H1 (cell line): ENCODE measurements around the gene MIXL1. TPM values are rescaled to one million over a fixed set of nuclear protein-coding genes. Genes with fewer than 3 reads are reported as not detected.

Experiments used
- CTCF ChIA-PET: fragments of 300-600 bp; sonication (Branson Sonifier 250); formaldehyde crosslinking; loops from one replicate; lab custom pipeline; 2021; ENCODE audit not compliant: partially characterized antibody; lab: Charles Lee
- POLR2A ChIA-PET: fragments of 300-600 bp; sonication (Branson Sonifier 250); formaldehyde crosslinking; loops from one replicate; lab custom pipeline; 2021; ENCODE audit warnings: inconsistent platforms; ENCODE audit not compliant: partially characterized antibody; lab: Charles Lee
- DNase-seq, 2 experiments: peaks; one replicate each; pipeline versions ENCODE4 v3.0.0 to v3.0.0-alpha.2; 2010 to 2022; ENCODE audit warnings: low spot score in 2 of 2, low read depth in 1 of 2, mixed read lengths in 1 of 2
- FAIRE-seq: peaks from 2 replicates; lab custom pipeline; 2011; peaks lifted over from hg19 to GRCh38; lab: Jason Lieb, UNC
- H2AFZ ChIP-seq: 2 replicates; pipeline ENCODE4 v1.8.1; 2012; ENCODE audit warnings: low read length, inconsistent platforms
- H2AK5ac ChIP-seq: 2 replicates; pipeline ENCODE4 v1.6.1; 2013; ENCODE audit warnings: low read depth, low read length
- H2BK120ac ChIP-seq: replicated peaks from 2 replicates; pipeline ENCODE3; 2013; ENCODE audit warnings: low read depth, low read length, inconsistent platforms
- H2BK12ac ChIP-seq: 2 replicates; pipeline ENCODE4 v1.6.1; 2013; ENCODE audit warnings: low read depth, low read length
- H2BK15ac ChIP-seq: 2 replicates; pipeline ENCODE4 v1.6.1; 2013; ENCODE audit warnings: low read length
- H2BK20ac ChIP-seq: 2 replicates; pipeline ENCODE4 v1.6.1; 2013; ENCODE audit warnings: low read length
- H2BK5ac ChIP-seq: 2 replicates; pipeline ENCODE4 v1.6.1; 2013; ENCODE audit warnings: low read depth, low read length
- H3K14ac ChIP-seq: 2 replicates; pipeline ENCODE4 v1.6.1; 2013; ENCODE audit warnings: inconsistent platforms; ENCODE audit not compliant: insufficient read length
- H3K18ac ChIP-seq: 2 replicates; pipeline ENCODE4 v1.6.1; 2013; ENCODE audit warnings: low read length; ENCODE audit errors: extremely low read depth
- H3K23ac ChIP-seq: 2 replicates; pipeline ENCODE4 v1.6.1; 2013; ENCODE audit warnings: inconsistent platforms; ENCODE audit not compliant: insufficient read length
- H3K23me2 ChIP-seq: 2 replicates; pipeline ENCODE4 v1.6.1; 2013; ENCODE audit warnings: low read depth, low read length
- H3K27ac ChIP-seq: 2 replicates; pipeline ENCODE4 v1.6.1; 2011; ENCODE audit warnings: low read depth, low read length, inconsistent platforms
- H3K27me3 ChIP-seq, 4 experiments: replicated peaks in 1 of 4; 1 replicate in 1 of 4; 2 replicates in 3 of 4; pipeline versions ENCODE4 v1.6.1 to v1.8.1; 2011 to 2013; ENCODE audit warnings: low read length in 3 of 4, mild to moderate bottlenecking in 3 of 4, inconsistent platforms in 2 of 4, mixed read lengths in 2 of 4, moderate library complexity in 1 of 4; ENCODE audit not compliant: control insufficient read depth in 3 of 4, insufficient read depth in 3 of 4; ENCODE audit errors: extremely low read depth in 1 of 4
- H3K36me3 ChIP-seq, 4 experiments: 2 replicates each; pipeline versions ENCODE4 v1.6.1 to v1.8.1; 2011 to 2013; ENCODE audit warnings: mild to moderate bottlenecking in 4 of 4, low read length in 3 of 4, moderate library complexity in 2 of 4, control low read depth in 1 of 4, inconsistent platforms in 1 of 4; ENCODE audit not compliant: insufficient read depth in 4 of 4, control insufficient read depth in 2 of 4
- H3K4ac ChIP-seq: replicated peaks from 2 replicates; pipeline ENCODE3; 2013; ENCODE audit warnings: low read length, low read depth, mixed read lengths, inconsistent platforms; ENCODE audit not compliant: insufficient read length
- H3K4me1 ChIP-seq, 4 experiments: replicated peaks in 1 of 4; 1 replicate in 1 of 4; 2 replicates in 3 of 4; pipeline versions ENCODE4 v1.6.1 to v1.8.1; 2011 to 2013; ENCODE audit warnings: low read length in 3 of 4, inconsistent platforms in 2 of 4, mixed read lengths in 1 of 4; ENCODE audit not compliant: insufficient read depth in 4 of 4, control insufficient read depth in 3 of 4
- H3K4me2 ChIP-seq, 2 experiments: 2 replicates each; pipeline versions ENCODE4 v1.6.1 to v1.8.1; 2011 to 2013; ENCODE audit warnings: low read depth in 2 of 2, low read length in 2 of 2, control low read depth in 1 of 2, inconsistent platforms in 1 of 2, mild to moderate bottlenecking in 1 of 2; ENCODE audit not compliant: insufficient read depth in 1 of 2
- H3K4me3 ChIP-seq, 4 experiments: fragments of 200-600, 300-600 bp in 1 of 4; sonication (generic), shearing (Covaris generic), sonication (Bioruptor Twin) in 1 of 4; 2 replicates each; pipeline versions ENCODE4 v1.5.1 to v1.8.1; 2011 to 2016; ENCODE audit warnings: low read length in 4 of 4, low read depth in 3 of 4, control low read depth in 2 of 4, inconsistent platforms in 2 of 4, mild to moderate bottlenecking in 2 of 4, mixed read lengths in 1 of 4, moderate library complexity in 1 of 4; ENCODE audit not compliant: insufficient read depth in 2 of 4; ENCODE audit errors: extremely low read depth in 1 of 4
- H3K56ac ChIP-seq: replicated peaks from 2 replicates; pipeline ENCODE3; 2013; ENCODE audit warnings: low read depth, mild to moderate bottlenecking, mixed read lengths, low read length, inconsistent platforms; ENCODE audit not compliant: insufficient read length
- H3K79me1 ChIP-seq: 2 replicates; pipeline ENCODE4 v1.6.1; 2013; ENCODE audit warnings: low read depth, low read length, control low read depth
- H3K79me2 ChIP-seq, 2 experiments: 2 replicates each; pipeline versions ENCODE4 v1.6.1 to v1.8.1; 2012 to 2013; ENCODE audit warnings: low read length in 2 of 2, mild to moderate bottlenecking in 2 of 2, inconsistent platforms in 1 of 2; ENCODE audit not compliant: insufficient read depth in 2 of 2, control insufficient read depth in 1 of 2
- H3K9ac ChIP-seq, 4 experiments: replicated peaks in 1 of 4; 1 replicate in 1 of 4; 2 replicates in 3 of 4; pipeline versions ENCODE4 v1.6.1 to v1.8.1; 2011 to 2013; ENCODE audit warnings: low read depth in 3 of 4, low read length in 3 of 4, control low read depth in 2 of 4, mild to moderate bottlenecking in 2 of 4, moderate library complexity in 2 of 4, inconsistent platforms in 1 of 4; ENCODE audit errors: extremely low read depth in 1 of 4
- H3K9me3 ChIP-seq, 2 experiments: 2 replicates each; pipeline versions ENCODE4 v1.6.1 to v1.8.1; 2012 to 2013; ENCODE audit warnings: mild to moderate bottlenecking in 2 of 2, moderate library complexity in 2 of 2, control low read depth in 1 of 2, inconsistent platforms in 1 of 2, low read depth in 1 of 2, low read length in 1 of 2, mixed read lengths in 1 of 2; ENCODE audit not compliant: insufficient read depth in 2 of 2
- H4K20me1 ChIP-seq, 2 experiments: replicated peaks in 1 of 2; 2 replicates each; pipeline versions ENCODE3 to v1.8.1; 2011 to 2013; ENCODE audit warnings: inconsistent platforms in 2 of 2, low read length in 2 of 2, mild to moderate bottlenecking in 1 of 2; ENCODE audit not compliant: insufficient read depth in 2 of 2, control insufficient read depth in 1 of 2
- H4K5ac ChIP-seq: 2 replicates; pipeline ENCODE4 v1.6.1; 2013; ENCODE audit warnings: low read length, low read depth, mixed read lengths, inconsistent platforms; ENCODE audit not compliant: insufficient read length
- H4K8ac ChIP-seq: 2 replicates; pipeline ENCODE4 v1.8.0; 2013; ENCODE audit warnings: mild to moderate bottlenecking, moderate library complexity, low read length, inconsistent platforms; ENCODE audit not compliant: insufficient read depth; ENCODE audit errors: extremely low read depth
- H4K91ac ChIP-seq: replicated peaks from 2 replicates; pipeline ENCODE3; 2013; ENCODE audit warnings: low read length, mixed read lengths, inconsistent platforms; ENCODE audit not compliant: insufficient read length
- ASH2L ChIP-seq: fragments of 200-600, 300-600 bp; sonication (generic); IDR thresholded peaks from one replicate; pipeline ENCODE4 v1.7.1; 2017; ENCODE audit warnings: low read length
- CEBPB ChIP-seq: IDR thresholded peaks from 2 replicates; pipeline ENCODE4 v1.6.1; 2012; ENCODE audit warnings: low read depth, low read length
- CHD1 ChIP-seq: IDR thresholded peaks from 2 replicates; pipeline ENCODE4 v1.6.1; 2012; ENCODE audit warnings: low read depth, low read length, improper control_type of control experiment
- KDM4A ChIP-seq: IDR thresholded peaks from one replicate; pipeline ENCODE4 v1.7.1; 2012; ENCODE audit warnings: low read depth, mild to moderate bottlenecking, moderate library complexity, low read length, inconsistent platforms; ENCODE audit not compliant: severe bottlenecking
- POLR2A ChIP-seq, 2 experiments: IDR thresholded peaks; 1 replicate in 1 of 2; 2 replicates in 1 of 2; pipeline ENCODE4 v1.6.1; 2011; ENCODE audit warnings: low read depth in 2 of 2, low read length in 2 of 2, mild to moderate bottlenecking in 2 of 2; ENCODE audit errors: control extremely low read depth in 1 of 2
- POLR2AphosphoS5 ChIP-seq: IDR thresholded peaks from 2 replicates; pipeline ENCODE4 v1.6.1; 2011; ENCODE audit warnings: low read depth, low read length
- SP1 ChIP-seq: IDR thresholded peaks from 2 replicates; pipeline ENCODE4 v1.6.1; 2011; ENCODE audit warnings: low read depth, low read length
- SP4 ChIP-seq: IDR thresholded peaks from 2 replicates; pipeline ENCODE4 v1.6.1; 2012; ENCODE audit warnings: low read length, inconsistent platforms
- TAF1 ChIP-seq: IDR thresholded peaks from 2 replicates; pipeline ENCODE4 v1.6.1; 2011; ENCODE audit warnings: mild to moderate bottlenecking, low read depth, low read length
- TEAD4 ChIP-seq: IDR thresholded peaks from 2 replicates; pipeline ENCODE4 v1.6.1; 2012; ENCODE audit warnings: low read depth, low read length, inconsistent platforms, mixed read lengths
- WGBS, 2 experiments: shearing (Covaris generic) in 1 of 2; methylation state at CpG; one replicate each; pipeline versions ENCODE4 v1.1.6 to v1.1.7; 2013 to 2015; ENCODE audit warnings: low lambda C conversion rate in 2 of 2, mixed read lengths in 2 of 2, inconsistent platforms in 1 of 2, low coverage in 1 of 2, missing lambda C conversion rate in 1 of 2; ENCODE audit not compliant: insufficient replicate concordance in 2 of 2, insufficient coverage in 1 of 2, insufficient read length in 1 of 2; ENCODE audit errors: extremely low coverage in 1 of 2, missing lambda C conversion rate in 1 of 2; 5-methylcytosine and 5-hydroxymethylcytosine counted together
- polyA plus RNA-seq, 7 experiments: library from polyadenylated mRNA; depleted of rRNA in 3 of 7; stranded (reverse) in 5 of 7; unstranded in 2 of 7; fragments of >200 nt in 5 of 7; fragments of 200-250 nt in 2 of 7; gene quantifications; 1 replicate in 5 of 7; 2 replicates in 1 of 7; 4 replicates in 1 of 7; pipeline versions ENCODE4 v1.2.1 to v1.2.3, GENCODE V29; 2011 to 2013; ENCODE audit warnings: missing spikeins in 2 of 7, mixed read lengths in 2 of 7
- total RNA-seq: library from RNA; stranded (reverse); fragmentation: NEBNext Ultra II Directional; extraction: Animal tissue kit (Norgen Biotek cat#: 25700); gene quantifications from 2 replicates; pipeline ENCODE4 v1.2.1, GENCODE V29; 2021
- TF ChIP-seq, protein P1 (sequence below): IDR thresholded peaks from 2 replicates; pipeline ENCODE4 v1.6.1; 2011; ENCODE audit warnings: low read depth, mild to moderate bottlenecking, low read length; ENCODE audit not compliant: insufficient read depth

Gene MIXL1
- total and polyA plus RNA-seq, 2 of the 8 experiments (the other 6 are each of a cell fraction or from before 2014, with no cell fraction given), result 1.5 to 1.8 TPM

DNA sequence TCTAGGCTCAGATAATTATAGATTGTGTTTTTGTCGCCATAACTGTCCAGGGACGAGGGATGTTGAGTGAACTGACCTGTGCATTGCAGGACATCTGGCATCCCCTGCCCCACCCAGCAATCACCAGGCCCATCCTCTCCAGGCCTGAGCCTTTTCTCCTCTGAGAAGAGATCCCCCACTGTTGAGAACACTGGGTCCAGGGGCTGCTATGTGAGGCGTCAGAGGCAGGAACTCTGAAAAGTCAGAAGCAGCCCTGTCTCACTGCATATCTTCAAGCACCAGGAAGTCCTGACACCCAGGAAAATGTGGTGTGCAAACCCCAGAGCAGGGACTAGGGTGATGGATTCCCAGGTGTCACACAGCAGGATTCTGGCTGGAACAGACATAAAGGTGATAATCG is 19.8 kb upstream of the MIXL1 start:
- POLR2A ChIA-PET, result no interaction called here
- 78% methylated on average over 4 of the region's 4 CpGs; no CpG with 5 or more reads in 1 of the 2 experiments for whole genome bisulfite sequencing, 2 experiments

More for the DNA sequence above, 19.8 kb upstream of the MIXL1 start:
- no peak overlapping the region for H3K14ac ChIP-seq
- no peak overlapping the region for H3K9ac ChIP-seq
- H3K4me1 ChIP-seq, result peaks cover 0 to 4% (median 2%) of the 10 kb centered on the region in 4 experiments; a peak in 3 of 7 replicates
- H3K36me3 ChIP-seq, result no peaks in the 10 kb centered on the region
- H3K27me3 ChIP-seq, result no peaks in the 10 kb centered on the region; a peak in 1 of 7 replicates
- H3K79me1 ChIP-seq, result no peaks in the 10 kb centered on the region
- no peak overlapping the region for H3K23ac ChIP-seq
- H2BK120ac ChIP-seq, result no peak overlapping the region
- no peak overlapping the region for H3K4ac ChIP-seq
- no peak overlapping the region for H4K8ac ChIP-seq
- H2BK12ac ChIP-seq, result peak overlapping the region; percentile 50; the same call in 1 of the 2 replicates
- no peak overlapping the region for H2BK15ac ChIP-seq
- CTCF ChIA-PET, result interaction anchor here (9.9 to 10.3 kb wide), 2 partner anchors 22 to 77 kb away, joined by 103 to 139 read pairs; partner anchors contain the start of gene MIXL1
- H3K9me3 ChIP-seq, result no peaks in the 10 kb centered on the region
- no peaks in the 10 kb centered on the region for H3K23me2 ChIP-seq
- H3K18ac ChIP-seq, result peak overlapping the region; percentile 48; the same call in 1 of the 2 replicates
- H3K56ac ChIP-seq, result no peak overlapping the region
- H4K20me1 ChIP-seq, result no peaks in the 10 kb centered on the region
- peak overlapping the region; percentile 26; the same call in 1 of the 2 replicates for H2AFZ ChIP-seq
- no peak overlapping the region for H2BK5ac ChIP-seq
- DNase-seq (no peak), FAIRE-seq (no peak)
- H2BK20ac ChIP-seq, result no peak overlapping the region
- no peak overlapping the region for H3K4me3 ChIP-seq
- TF ChIP-seq ASH2L, result no peak
- TF ChIP-seq TAF1, result no peak
- TF ChIP-seq POLR2AphosphoS5, result no peak
- TF ChIP-seq SP1, result no peak
- TF ChIP-seq TEAD4, result no peak
- TF ChIP-seq SP4, result no peak
- no peak for TF ChIP-seq CEBPB
- TF ChIP-seq KDM4A, result no peak
- TF ChIP-seq CHD1, result no peak
- TF ChIP-seq, protein P1, sequence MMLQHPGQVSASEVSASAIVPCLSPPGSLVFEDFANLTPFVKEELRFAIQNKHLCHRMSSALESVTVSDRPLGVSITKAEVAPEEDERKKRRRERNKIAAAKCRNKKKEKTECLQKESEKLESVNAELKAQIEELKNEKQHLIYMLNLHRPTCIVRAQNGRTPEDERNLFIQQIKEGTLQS, result no peak
- no peak for TF ChIP-seq POLR2A (IDR thresholded peaks at IDR 0.05; ENCODE audit: control extremely low read depth in 1 of 2, low read depth in 2 of 2, low read length in 2 of 2)
- no peak overlapping the region for H2AK5ac ChIP-seq
- H4K5ac ChIP-seq, result no peak overlapping the region
- H3K4me2 ChIP-seq, result no peak overlapping the region
- H4K91ac ChIP-seq, result no peak overlapping the region
- no peaks in the 10 kb centered on the region for H3K79me2 ChIP-seq
- H3K27ac ChIP-seq, result no peak overlapping the region
